SK-N-SH (cell line): Measurements from ENCODE around the gene SPATA32.

Experiments
- CTCF ChIP-seq: fragments of 200-600 bp; sonication (generic); IDR thresholded peaks from 2 replicates; pipeline ENCODE4 v1.6.1; 2017; ENCODE audit warnings: antibody characterized with exemption, mild to moderate bottlenecking, moderate library complexity
- EZH2phosphoT487 ChIP-seq: fragments of 200-600 bp; sonication (generic); IDR thresholded peaks from 2 replicates; pipeline ENCODE4 v1.6.1; 2017; ENCODE audit warnings: low read depth, mixed run types, mild to moderate bottlenecking, antibody characterized with exemption, moderate library complexity, borderline replicate concordance
- TAF1 ChIP-seq: IDR thresholded peaks from 2 replicates; pipeline ENCODE4 v1.6.1; 2012; ENCODE audit warnings: low read depth, mild to moderate bottlenecking, low read length, moderate library complexity, borderline replicate concordance

DNA sequence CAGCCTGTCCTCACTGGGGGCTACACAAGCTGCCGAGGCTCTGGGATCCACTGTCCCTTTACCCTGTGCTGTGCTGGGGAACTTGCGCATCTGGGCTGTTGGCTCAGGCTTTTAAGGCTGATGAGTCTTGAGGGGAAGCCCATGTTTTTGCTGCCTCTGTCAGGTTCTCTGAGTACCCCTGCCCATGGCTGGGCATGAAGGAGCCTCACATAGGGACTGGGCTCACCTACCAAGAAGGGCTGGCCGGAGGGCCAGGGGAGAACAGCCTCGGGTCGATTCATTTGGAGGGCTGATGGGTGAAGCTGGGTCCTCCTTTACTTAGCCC, 25.6 kb downstream of the SPATA32 start:
- no peak for TF ChIP-seq CTCF
- TF ChIP-seq TAF1: no peak
- no peak for TF ChIP-seq EZH2phosphoT487
